Endodermal cell (in vitro differentiated cells): ENCODE data around the gene PCBD2. TPM values are rescaled to one million over a fixed set of nuclear protein-coding genes. Genes with fewer than 3 reads are reported as not detected.
"Not testable (repeated sequence)": the region's sequence is repeated elsewhere in the genome, so short reads cannot be mapped to it uniquely, and the experiment has no call there.

ENCODE experiments used
- DNase-seq: peaks from one replicate; pipeline ENCODE4 v3.0.0-alpha.2; 2017
- H3K27ac ChIP-seq: 2 replicates; pipeline ENCODE4 v1.5.1; 2013; ENCODE audit warnings: mild to moderate bottlenecking, low read depth, low read length, moderate library complexity
- H3K27me3 ChIP-seq: 2 replicates; pipeline ENCODE4 v1.6.1; 2013; ENCODE audit warnings: mild to moderate bottlenecking, low read length, moderate library complexity; ENCODE audit not compliant: insufficient read depth, control insufficient read depth, poor library complexity, severe bottlenecking
- H3K36me3 ChIP-seq: 2 replicates; pipeline ENCODE4 v1.7.0; 2013; ENCODE audit warnings: mild to moderate bottlenecking, low read length, moderate library complexity; ENCODE audit not compliant: control insufficient read depth, insufficient read depth
- H3K4me1 ChIP-seq: one replicate; pipeline ENCODE4 v1.7.0; 2013; ENCODE audit warnings: low read length; ENCODE audit not compliant: control insufficient read depth, insufficient read depth
- H3K4me3 ChIP-seq: 2 replicates; pipeline ENCODE4 v1.5.1; 2013; ENCODE audit warnings: mild to moderate bottlenecking, low read length, moderate library complexity
- H3K9ac ChIP-seq: 2 replicates; pipeline ENCODE4 v1.6.1; 2013; ENCODE audit warnings: mild to moderate bottlenecking, low read length, moderate library complexity; ENCODE audit not compliant: poor library complexity, severe bottlenecking; ENCODE audit errors: extremely low read depth
- H3K9me3 ChIP-seq: 2 replicates; pipeline ENCODE4 v1.6.1; 2013; ENCODE audit warnings: mild to moderate bottlenecking, low read length, moderate library complexity; ENCODE audit not compliant: control insufficient read depth
- H3K27ac Mint-ChIP-seq: 2 replicates; pipeline ENCODE4 v1.8.0; 2020; ENCODE audit warnings: mixed read lengths
- H3K27me3 Mint-ChIP-seq: 2 replicates; pipeline ENCODE4 v1.8.0; 2021; ENCODE audit warnings: mild to moderate bottlenecking, mixed read lengths; ENCODE audit not compliant: insufficient read depth
- H3K36me3 Mint-ChIP-seq: 2 replicates; pipeline ENCODE4 v1.8.0; 2020; ENCODE audit warnings: low read depth, mixed read lengths
- H3K4me1 Mint-ChIP-seq: 2 replicates; pipeline ENCODE4 v1.8.0; 2020; ENCODE audit warnings: mixed read lengths
- H3K4me3 Mint-ChIP-seq: 2 replicates; pipeline ENCODE4 v1.8.0; 2020; ENCODE audit warnings: mild to moderate bottlenecking, moderate library complexity, mixed read lengths
- H3K9me3 Mint-ChIP-seq: 2 replicates; pipeline ENCODE4 v1.8.0; 2020; ENCODE audit warnings: mild to moderate bottlenecking, mixed read lengths
- WGBS, 2 experiments: methylation state at CpG; one replicate each; pipeline versions ENCODE4 v1.1.5 to v1.1.7; 2013; ENCODE audit warnings: missing lambda C conversion rate in 2 of 2, mixed read lengths in 1 of 2; ENCODE audit not compliant: insufficient coverage in 1 of 2, insufficient read length in 1 of 2; 5-methylcytosine and 5-hydroxymethylcytosine counted together
- long read RNA-seq, 4 experiments: library from polyadenylated mRNA in 2 of 4; library from RNA in 1 of 4; library from capped mRNA in 1 of 4; stranded (forward) in 3 of 4; unstranded in 1 of 4; transcript quantifications; one replicate each; pipeline ENCODE4 v2.0.0, GENCODE V29; 2020 to 2021; ENCODE audit warnings: inconsistent platforms in 1 of 4
- polyA plus RNA-seq, 2 experiments: library from polyadenylated mRNA; stranded (reverse); fragments of 50-300 nt; gene quantifications; one replicate each; pipeline ENCODE4 v1.2.3, GENCODE V29; 2013
- total RNA-seq, 2 donors: library from RNA; stranded (reverse); fragmentation: NEBNext Ultra II Directional in 1 of 2; extraction: Animal tissue kit (Norgen Biotek cat#: 25700) in 1 of 2; gene quantifications; 2 replicates in 1 of 2; 3 replicates in 1 of 2; pipeline ENCODE4 v1.2.1, GENCODE V29; 2021
- TF ChIP-seq, protein P1 (sequence below): fragments of 200-600 bp; sonication (generic); conservative IDR thresholded peaks from 2 replicates; pipeline ENCODE4 v1.5.0; 2021; ENCODE audit warnings: antibody characterized with exemption, mild to moderate bottlenecking

Gene PCBD2
- total RNA-seq, result 10 to 100 TPM in 1 of 2 donors, 1 to 10 TPM in 1; 9.1 to 12.6 TPM
- polyA plus RNA-seq (2013, experiment 1 of 2), result 6.2 TPM
- 4.1 TPM for polyA plus RNA-seq (2013, experiment 2 of 2)
- long read RNA-seq, experiment 1, partial matches to known transcripts, result 1 of 2 reads
- long read RNA-seq, experiment 1, other reads (novel, unspliced or antisense), result 1 of 2 reads
- long read RNA-seq, experiment 2, transcript PCBD2-201 (4 exons, 1,223 nt), result major isoform, 15 of 17 reads
- long read RNA-seq, experiment 2, partial matches to known transcripts, result 0 of 17 reads
- long read RNA-seq, experiment 2, other reads (novel, unspliced or antisense), result 2 of 17 reads
- long read RNA-seq, experiment 3, transcript PCBD2-201 (4 exons, 1,223 nt), result major isoform, 11 of 19 reads
- long read RNA-seq, experiment 3, partial matches to known transcripts, result 2 of 19 reads
- long read RNA-seq, experiment 3, other reads (novel, unspliced or antisense), result 6 of 19 reads
- long read RNA-seq, experiment 4, partial matches to known transcripts, result 0 of 5 reads
- long read RNA-seq, experiment 4, other reads (novel, unspliced or antisense), result 1 of 5 reads

DNA sequence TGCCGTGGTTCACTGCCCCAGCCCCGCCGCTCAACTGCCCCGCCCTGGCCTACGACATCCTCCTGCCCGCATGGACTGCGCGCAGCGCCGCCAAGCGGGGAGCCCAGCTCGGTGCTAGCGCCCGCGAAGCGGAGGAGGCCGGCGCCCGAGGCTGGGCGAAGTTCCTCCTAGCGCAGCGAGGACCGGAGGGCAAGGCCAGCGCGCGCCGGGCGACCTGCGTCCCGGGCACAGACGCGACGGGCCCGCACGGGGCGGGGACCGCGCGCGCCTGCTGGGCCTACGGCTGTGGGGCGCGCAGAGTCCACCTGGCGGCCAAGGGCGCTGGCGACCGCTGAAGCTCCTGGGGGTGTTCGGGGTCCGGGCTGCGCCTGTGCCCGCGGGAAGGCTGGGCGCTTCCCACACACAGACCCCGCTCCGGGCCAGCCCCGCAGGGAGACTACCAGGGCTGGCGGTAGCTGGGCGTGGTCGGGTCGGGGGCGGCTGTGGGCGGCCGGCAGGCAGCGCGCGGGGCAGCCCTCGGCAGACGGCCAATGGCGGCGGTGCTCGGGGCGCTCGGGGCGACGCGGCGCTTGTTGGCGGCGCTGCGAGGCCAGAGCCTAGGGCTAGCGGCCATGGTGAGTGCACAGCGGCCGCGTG, at the start of gene PCBD2:
Gene PCBD2, plus strand, starts transcription at position 522 of the 636 bp plus-strand sequence. Its CDS starts 9 bp downstream, at position 531.
- peak; percentile 98 for DNase-seq
- Histone ChIP-seq H3K27ac (peak within 1 kb of the TSS; percentile 96), H3K9ac (peak within 1 kb of the TSS; percentile 86), H3K4me1 (no peaks in the 10 kb centered on the region), H3K9me3 (no peaks in the 10 kb centered on the region), H3K4me3 (peak within 1 kb of the TSS; percentile 96), H3K36me3 (no peaks in the 10 kb centered on the region), H3K27me3 (no peaks in the 10 kb centered on the region)
- H3K36me3 Mint-ChIP-seq, result peaks cover 11% of the 10 kb centered on the region
- TF ChIP-seq, protein P1, sequence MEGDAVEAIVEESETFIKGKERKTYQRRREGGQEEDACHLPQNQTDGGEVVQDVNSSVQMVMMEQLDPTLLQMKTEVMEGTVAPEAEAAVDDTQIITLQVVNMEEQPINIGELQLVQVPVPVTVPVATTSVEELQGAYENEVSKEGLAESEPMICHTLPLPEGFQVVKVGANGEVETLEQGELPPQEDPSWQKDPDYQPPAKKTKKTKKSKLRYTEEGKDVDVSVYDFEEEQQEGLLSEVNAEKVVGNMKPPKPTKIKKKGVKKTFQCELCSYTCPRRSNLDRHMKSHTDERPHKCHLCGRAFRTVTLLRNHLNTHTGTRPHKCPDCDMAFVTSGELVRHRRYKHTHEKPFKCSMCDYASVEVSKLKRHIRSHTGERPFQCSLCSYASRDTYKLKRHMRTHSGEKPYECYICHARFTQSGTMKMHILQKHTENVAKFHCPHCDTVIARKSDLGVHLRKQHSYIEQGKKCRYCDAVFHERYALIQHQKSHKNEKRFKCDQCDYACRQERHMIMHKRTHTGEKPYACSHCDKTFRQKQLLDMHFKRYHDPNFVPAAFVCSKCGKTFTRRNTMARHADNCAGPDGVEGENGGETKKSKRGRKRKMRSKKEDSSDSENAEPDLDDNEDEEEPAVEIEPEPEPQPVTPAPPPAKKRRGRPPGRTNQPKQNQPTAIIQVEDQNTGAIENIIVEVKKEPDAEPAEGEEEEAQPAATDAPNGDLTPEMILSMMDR, result peak; percentile 95
- H3K4me1 Mint-ChIP-seq, result peaks cover 2% of the 10 kb centered on the region
- WGBS, 2 experiments, result 0% methylated on average over 16 to 84 of the region's 84 CpGs
- no peaks in the 10 kb centered on the region for H3K9me3 Mint-ChIP-seq
- peak within 1 kb of the TSS; percentile 77 for H3K4me3 Mint-ChIP-seq
- no peaks in the 10 kb centered on the region for H3K27me3 Mint-ChIP-seq
- peak within 1 kb of the TSS; percentile 97 for H3K27ac Mint-ChIP-seq

DNA sequence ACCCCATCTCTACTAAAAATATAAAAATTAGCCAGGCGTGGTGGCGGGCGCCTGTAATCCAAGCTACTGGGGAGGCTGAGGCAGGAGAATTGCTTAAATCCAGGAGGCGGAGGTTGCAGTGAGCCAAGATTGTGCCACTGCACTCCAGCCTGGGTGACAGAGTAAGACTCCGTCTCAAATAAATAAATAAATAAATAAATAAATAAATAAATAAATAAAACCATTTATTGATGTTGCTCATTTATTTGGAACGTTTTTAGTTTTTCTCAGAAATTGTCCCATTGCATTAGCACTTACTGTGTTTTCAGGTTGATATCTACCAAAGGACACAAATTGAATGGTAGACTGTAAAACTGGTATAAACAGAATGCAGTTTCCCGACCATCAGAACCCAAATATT, 48.5 kb upstream of the PCBD2 start:
- H3K27ac ChIP-seq, H3K4me1 ChIP-seq, H3K9ac ChIP-seq, H3K27me3 Mint-ChIP-seq, H3K4me3 ChIP-seq, H3K9me3 Mint-ChIP-seq, H3K27ac Mint-ChIP-seq, DNase-seq, H3K4me1 Mint-ChIP-seq, H3K27me3 ChIP-seq, H3K9me3 ChIP-seq, H3K4me3 Mint-ChIP-seq: not testable (repeated sequence)
- WGBS, 2 experiments, result 96% methylated on average over 6 of the region's 7 CpGs; no CpG with 5 or more reads in 1 of the 2 experiments
- peaks cover 81% of the 10 kb centered on the region for H3K36me3 ChIP-seq
- H3K36me3 Mint-ChIP-seq, result peaks cover 51% of the 10 kb centered on the region

DNA sequence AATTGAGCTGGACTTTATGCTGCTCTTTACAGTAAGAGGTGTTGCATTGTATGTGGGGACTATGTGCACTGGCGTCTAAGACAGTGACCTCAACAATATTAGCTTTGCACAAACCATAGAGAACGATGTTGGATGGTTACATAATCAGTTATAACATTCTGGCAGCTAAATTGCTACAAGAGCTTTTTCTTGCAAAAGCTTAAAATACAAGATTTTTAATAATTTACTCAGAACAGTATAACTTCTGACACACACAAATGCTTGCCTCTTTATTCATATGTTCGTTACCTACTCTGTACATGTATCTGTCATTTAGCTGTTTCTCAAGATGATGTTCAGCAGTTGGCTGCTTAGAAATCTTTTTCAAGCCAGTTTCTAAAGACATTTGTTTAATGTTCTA, 47.5 kb upstream of the PCBD2 start:
- Histone ChIP-seq H3K36me3 (peaks cover 76% of the 10 kb centered on the region), H3K4me1 (no peaks in the 10 kb centered on the region), H3K4me3 (no peak overlapping the region), H3K27ac (no peak overlapping the region), H3K9me3 (no peaks in the 10 kb centered on the region), H3K27me3 (no peaks in the 10 kb centered on the region), H3K9ac (no peak overlapping the region)
- Mint-ChIP-seq H3K9me3 (no peaks in the 10 kb centered on the region), H3K36me3 (peaks cover 43% of the 10 kb centered on the region), H3K4me1 (no peaks in the 10 kb centered on the region), H3K27ac (no peak overlapping the region), H3K27me3 (no peaks in the 10 kb centered on the region), H3K4me3 (no peak overlapping the region)
- no peak for DNase-seq
- TF ChIP-seq, protein P1, result no peak
- WGBS, 2 experiments, result 88 to 95% methylated on average over 2 to 3 of the region's 3 CpGs
